PC-9 (cell line): ENCODE measurements around the gene ROR2. TPM values are rescaled to one million over a fixed set of nuclear protein-coding genes. Genes with fewer than 3 reads are reported as not detected.

Source experiments
- BruUV-seq: library from RNA; stranded (reverse); fragments of 400-500 nt; replicated peaks from 2 replicates; lab custom pipeline; 2021; lab: Mats Ljungman, UMichigan
- CTCF ChIA-PET: fragments of 300-600 bp; sonication (Branson Sonifier 250); formaldehyde crosslinking; loops from one replicate; lab custom pipeline; 2022; ENCODE audit warnings: antibody characterized with exemption; lab: Charles Lee
- POLR2A ChIA-PET: fragments of 300-600 bp; sonication (Branson Sonifier 250); formaldehyde crosslinking; loops from one replicate; lab custom pipeline; 2022; ENCODE audit warnings: antibody characterized with exemption; ENCODE audit not compliant: unreplicated experiment; lab: Charles Lee
- DNase-seq, 2 experiments: peaks; one replicate each; pipeline versions ENCODE4 v3.0.0 to v3.0.0-alpha.2; 2015 to 2022; ENCODE audit warnings: mixed read lengths in 1 of 2
- H2AFZ ChIP-seq: fragments of 200-600 bp; sonication (generic); 2 replicates; pipeline ENCODE4 v1.8.1; 2017; ENCODE audit warnings: antibody characterized with exemption
- H3F3A ChIP-seq: fragments of 200-600 bp; sonication (generic); 2 replicates; pipeline ENCODE4 v1.8.1; 2017; ENCODE audit warnings: antibody characterized with exemption, mild to moderate bottlenecking, low read depth; ENCODE audit not compliant: insufficient read depth
- H3K27ac ChIP-seq: fragments of 200-600 bp; sonication (generic); 2 replicates; pipeline ENCODE4 v1.6.1; 2016; ENCODE audit warnings: mixed run types
- H3K27me3 ChIP-seq: fragments of 200-600 bp; sonication (generic); 2 replicates; pipeline ENCODE4 v1.6.1; 2016; ENCODE audit warnings: low read depth, mixed run types; ENCODE audit not compliant: insufficient read depth
- H3K36me3 ChIP-seq: fragments of 200-600 bp; sonication (generic); 2 replicates; pipeline ENCODE4 v1.6.1; 2016; ENCODE audit warnings: low read depth, mixed run types
- H3K4me1 ChIP-seq: fragments of 200-600 bp; sonication (generic); replicated peaks from 2 replicates; pipeline ENCODE4 v1.6.1; 2016; ENCODE audit warnings: mixed run types; ENCODE audit not compliant: insufficient read depth
- H3K4me2 ChIP-seq: fragments of 200-600 bp; sonication (generic); 2 replicates; pipeline ENCODE4 v1.6.1; 2017; ENCODE audit warnings: mixed run types
- H3K4me3 ChIP-seq: fragments of 200-600 bp; sonication (generic); 2 replicates; pipeline ENCODE4 v1.6.1; 2016; ENCODE audit warnings: mixed run types
- H3K79me2 ChIP-seq: fragments of 200-600 bp; sonication (generic); 2 replicates; pipeline ENCODE4 v1.6.1; 2017; ENCODE audit warnings: low read depth, mixed run types
- H3K9me2 ChIP-seq: fragments of 200-600 bp; sonication (generic); 2 replicates; pipeline ENCODE4 v1.8.1; 2017; ENCODE audit warnings: mild to moderate bottlenecking; ENCODE audit not compliant: insufficient read depth
- H3K9me3 ChIP-seq: fragments of 200-600 bp; sonication (generic); 2 replicates; pipeline ENCODE4 v1.8.1; 2016; ENCODE audit warnings: low read depth; ENCODE audit not compliant: insufficient read depth
- H4K20me1 ChIP-seq: fragments of 200-600 bp; sonication (generic); 2 replicates; pipeline ENCODE4 v1.8.1; 2017; ENCODE audit not compliant: insufficient read depth
- EZH2 ChIP-seq: fragments of 200-600 bp; sonication (generic); IDR thresholded peaks from 2 replicates; pipeline ENCODE4 v1.8.0; 2017; ENCODE audit warnings: antibody characterized with exemption, low read depth
- intact Hi-C: fragments of 100-400 bp; cut with micrococcal nuclease; formaldehyde crosslinking; loops from one replicate; pipeline ENCODE4 v1.10.0; 2022; ENCODE audit not compliant: unreplicated experiment
- total RNA-seq: library from RNA; stranded (reverse); gene quantifications from 2 replicates; pipeline ENCODE4 v1.2.3, GENCODE V29; 2021
- TF ChIP-seq, protein P1 (sequence below): fragments of 200-600 bp; sonication (generic); conservative IDR thresholded peaks from 2 replicates; pipeline ENCODE4 v1.6.1; 2017; ENCODE audit warnings: mixed run types, antibody characterized with exemption, mild to moderate bottlenecking, moderate library complexity

Gene ROR2
- total RNA-seq, 1 experiment from 2014 or later: not detected

DNA sequence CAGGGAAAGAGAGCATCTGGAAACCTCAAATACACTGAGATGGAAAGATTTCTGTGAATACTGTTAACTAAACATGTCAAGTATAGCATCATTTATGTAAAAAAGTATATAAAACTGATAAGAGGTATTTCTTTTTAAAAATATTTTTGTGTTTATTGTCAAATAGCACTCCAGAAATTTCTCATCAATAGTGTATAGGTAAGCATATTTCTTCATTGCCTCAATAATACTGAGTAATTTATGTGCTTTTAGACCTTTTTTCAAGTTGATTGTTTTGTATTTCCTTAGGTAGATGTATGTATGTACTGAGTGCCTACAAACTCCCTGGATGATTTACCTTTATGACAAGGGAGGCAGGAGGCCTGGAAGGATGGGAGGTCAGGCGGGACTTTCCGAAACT lies 196.3 kb downstream of the ROR2 start:
- TF ChIP-seq EZH2: no peak
- TF ChIP-seq, protein P1, sequence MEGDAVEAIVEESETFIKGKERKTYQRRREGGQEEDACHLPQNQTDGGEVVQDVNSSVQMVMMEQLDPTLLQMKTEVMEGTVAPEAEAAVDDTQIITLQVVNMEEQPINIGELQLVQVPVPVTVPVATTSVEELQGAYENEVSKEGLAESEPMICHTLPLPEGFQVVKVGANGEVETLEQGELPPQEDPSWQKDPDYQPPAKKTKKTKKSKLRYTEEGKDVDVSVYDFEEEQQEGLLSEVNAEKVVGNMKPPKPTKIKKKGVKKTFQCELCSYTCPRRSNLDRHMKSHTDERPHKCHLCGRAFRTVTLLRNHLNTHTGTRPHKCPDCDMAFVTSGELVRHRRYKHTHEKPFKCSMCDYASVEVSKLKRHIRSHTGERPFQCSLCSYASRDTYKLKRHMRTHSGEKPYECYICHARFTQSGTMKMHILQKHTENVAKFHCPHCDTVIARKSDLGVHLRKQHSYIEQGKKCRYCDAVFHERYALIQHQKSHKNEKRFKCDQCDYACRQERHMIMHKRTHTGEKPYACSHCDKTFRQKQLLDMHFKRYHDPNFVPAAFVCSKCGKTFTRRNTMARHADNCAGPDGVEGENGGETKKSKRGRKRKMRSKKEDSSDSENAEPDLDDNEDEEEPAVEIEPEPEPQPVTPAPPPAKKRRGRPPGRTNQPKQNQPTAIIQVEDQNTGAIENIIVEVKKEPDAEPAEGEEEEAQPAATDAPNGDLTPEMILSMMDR: no peak
- CTCF ChIA-PET: no interaction called here
- H4K20me1 ChIP-seq: no peaks in the 10 kb centered on the region

DNA sequence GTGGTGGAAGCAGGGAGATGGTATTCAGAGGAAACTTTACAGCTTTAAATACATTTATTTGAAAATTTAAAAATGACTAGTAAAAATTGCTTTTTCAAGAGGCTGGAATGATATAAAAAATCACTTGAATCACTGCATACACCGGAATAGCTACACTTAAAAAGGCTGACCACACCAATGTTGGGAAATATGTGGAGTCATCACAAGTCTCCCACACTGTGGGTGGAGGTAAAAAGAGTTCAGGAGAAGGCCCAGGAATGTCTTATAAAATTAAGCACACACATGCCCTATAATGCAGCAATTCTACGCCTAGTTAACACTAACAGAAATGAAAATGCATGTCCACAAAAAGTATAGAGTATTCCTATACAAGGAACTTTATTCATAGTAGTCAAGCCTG lies 198.1 kb downstream of the ROR2 start:
- no peak for DNase-seq
- H3K27ac ChIP-seq: no peak overlapping the region
- TF ChIP-seq, protein P1: no peak
- no peak for TF ChIP-seq EZH2
- H3K9me2 ChIP-seq: no peaks in the 10 kb centered on the region
- ChIA-PET POLR2A (no interaction called here), CTCF (no interaction called here)
- H3K79me2 ChIP-seq: no peaks in the 10 kb centered on the region
- BruUV-seq: no TSS peak
- H3K4me3 ChIP-seq: no peak overlapping the region
- H3K4me1 ChIP-seq: no peaks in the 10 kb centered on the region
- H3K27me3 ChIP-seq: peaks cover 7% of the 10 kb centered on the region; the same call in 1 of the 2 replicates
- intact Hi-C loops: no loop called here
- H4K20me1 ChIP-seq: no peaks in the 10 kb centered on the region
- no peak overlapping the region for H2AFZ ChIP-seq
- no peaks in the 10 kb centered on the region for H3K36me3 ChIP-seq
- no peaks in the 10 kb centered on the region for H3K9me3 ChIP-seq
- H3K4me2 ChIP-seq: no peak overlapping the region
- no peaks in the 10 kb centered on the region for H3F3A ChIP-seq

More for the DNA sequence above, 196.3 kb downstream of the ROR2 start:
- no peaks in the 10 kb centered on the region for H3K9me2 ChIP-seq
- no peak overlapping the region for H3K27ac ChIP-seq
- no peak overlapping the region for H3K4me2 ChIP-seq
- no peak overlapping the region for H2AFZ ChIP-seq
- DNase-seq: no peak
- H3F3A ChIP-seq: no peaks in the 10 kb centered on the region
- POLR2A ChIA-PET: no interaction called here
- intact Hi-C loops: no loop called here
- H3K4me1 ChIP-seq: no peaks in the 10 kb centered on the region
- peaks cover 13% of the 10 kb centered on the region; the same call in 1 of the 2 replicates for H3K27me3 ChIP-seq
- no peaks in the 10 kb centered on the region for H3K9me3 ChIP-seq
- H3K36me3 ChIP-seq: no peaks in the 10 kb centered on the region
- BruUV-seq: no TSS peak
- no peaks in the 10 kb centered on the region for H3K79me2 ChIP-seq
- H3K4me3 ChIP-seq: no peak overlapping the region

DNA sequence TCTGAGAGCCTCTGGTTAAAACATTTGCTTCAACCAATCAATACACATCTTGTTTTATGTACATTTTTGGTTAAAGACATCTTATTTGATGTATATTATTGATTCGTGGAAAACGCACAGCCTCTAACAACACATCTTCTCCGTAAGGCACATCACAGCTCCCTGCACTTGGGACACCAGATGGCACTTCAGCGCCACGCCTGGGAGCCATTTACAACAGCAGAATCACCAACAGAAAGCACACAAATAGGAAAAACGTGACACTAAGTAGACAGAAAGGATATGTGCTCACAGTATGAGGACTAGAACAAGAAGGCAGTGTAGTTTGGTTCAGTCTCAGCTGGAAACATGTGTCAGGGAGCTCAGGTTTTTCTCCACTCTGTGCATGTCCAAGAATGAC lies 199.7 kb downstream of the ROR2 start:
- Histone ChIP-seq H2AFZ (no peak overlapping the region), H3K4me1 (no peaks in the 10 kb centered on the region), H3K4me3 (no peak overlapping the region), H3K9me2 (no peaks in the 10 kb centered on the region), H3F3A (no peaks in the 10 kb centered on the region), H3K36me3 (no peaks in the 10 kb centered on the region), H3K9me3 (no peaks in the 10 kb centered on the region), H3K27ac (no peak overlapping the region), H3K79me2 (no peaks in the 10 kb centered on the region), H4K20me1 (no peaks in the 10 kb centered on the region), H3K4me2 (no peak overlapping the region), H3K27me3 (peaks cover 7% of the 10 kb centered on the region; the same call in 1 of the 2 replicates)
- no peak for TF ChIP-seq EZH2
- BruUV-seq: no TSS peak
- intact Hi-C loops: no loop called here
- DNase-seq: no peak
- CTCF ChIA-PET: no interaction called here
- POLR2A ChIA-PET: interaction anchor here (0.7 kb wide), 1 partner anchor 23 kb away, joined by 3 read pairs; no protein-coding TSS in a partner anchor

DNA sequence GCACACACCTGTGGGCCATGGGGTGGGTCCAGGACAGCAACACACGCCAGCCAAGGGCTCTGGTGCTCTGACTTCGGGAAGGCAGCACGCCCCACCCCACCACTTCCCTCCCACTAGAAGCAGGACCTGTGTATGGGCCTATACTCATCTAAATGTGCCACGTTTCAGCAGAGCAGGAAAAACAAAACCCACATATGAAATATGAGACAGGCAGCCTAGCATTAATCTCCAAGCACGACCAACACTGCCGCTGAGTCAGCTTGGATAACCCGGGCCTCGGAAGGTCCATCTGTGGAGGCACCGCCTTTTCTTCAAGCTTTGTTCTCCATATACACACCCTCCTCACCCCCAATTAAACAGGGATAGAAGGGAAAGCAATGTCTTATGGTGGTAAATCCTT lies 203.1 kb downstream of the ROR2 start:
- H3K27ac ChIP-seq: no peak overlapping the region
- TF ChIP-seq, protein P1: no peak
- no peak for TF ChIP-seq EZH2
- CTCF ChIA-PET: no interaction called here
- no peaks in the 10 kb centered on the region for H3K9me2 ChIP-seq
- no peaks in the 10 kb centered on the region; the same call in 1 of the 2 replicates for H3K9me3 ChIP-seq
- BruUV-seq: no TSS peak
- no peak overlapping the region for H3K4me2 ChIP-seq
- H3K36me3 ChIP-seq: no peaks in the 10 kb centered on the region
- H3K79me2 ChIP-seq: no peaks in the 10 kb centered on the region
- POLR2A ChIA-PET: no interaction called here
- H3K4me1 ChIP-seq: no peaks in the 10 kb centered on the region
- H4K20me1 ChIP-seq: no peaks in the 10 kb centered on the region
- no peak overlapping the region for H3K4me3 ChIP-seq
- DNase-seq: no peak
- no peaks in the 10 kb centered on the region for H3F3A ChIP-seq
- intact Hi-C loops: no loop called here
- H2AFZ ChIP-seq: no peak overlapping the region
- H3K27me3 ChIP-seq: peaks cover 7% of the 10 kb centered on the region; the same call in 1 of the 2 replicates
